ENCODE results near the gene FAM25A. TPM values are rescaled to one million over a fixed set of nuclear protein-coding genes. Genes with fewer than 3 reads are reported as not detected.
"Not testable (repeated sequence)": the region's sequence is repeated elsewhere in the genome, so short reads cannot be mapped to it uniquely, and the experiment has no call there.

Gene FAM25A
- total RNA-seq, 2 experiments from 2014 or later: not detected

GRCh38 chr10:86991362-86991761 lies 28.7 kb upstream of the FAM25A start:
- H3K36me3 Mint-ChIP-seq; H3K4me3 Mint-ChIP-seq; H3K9me3 Mint-ChIP-seq; ATAC-seq (ENCODE audit: low read depth); POLR2A ChIA-PET; H3K27ac Mint-ChIP-seq; H3K4me1 Mint-ChIP-seq; DNase-seq: not testable (repeated sequence)
- H3K27me3 Mint-ChIP-seq: peaks cover 22% of the 10 kb centered on the region

DNA sequence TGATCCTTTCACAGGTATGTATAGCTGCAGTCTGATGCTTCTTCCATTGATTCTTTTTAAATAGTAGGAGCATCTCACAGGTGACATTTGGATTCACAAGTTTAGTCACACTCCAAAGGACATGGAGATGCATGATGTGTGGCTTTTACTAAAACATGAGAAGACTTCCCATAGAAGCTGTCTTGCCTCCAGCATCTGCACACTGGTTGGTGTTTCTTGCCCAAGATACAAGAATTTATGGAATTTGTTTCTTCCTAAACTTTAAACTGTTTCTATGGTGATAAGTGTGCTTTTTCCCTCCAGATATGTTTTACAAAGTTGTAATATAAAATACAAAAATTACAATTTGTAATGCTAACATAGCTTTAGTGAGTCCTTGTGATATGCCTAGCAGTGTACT lies 27.6 kb upstream of the FAM25A start:
- Mint-ChIP-seq H3K4me3 (no peak overlapping the region), H3K27ac (no peak overlapping the region), H3K4me1 (no peaks in the 10 kb centered on the region), H3K9me3 (no peaks in the 10 kb centered on the region), H3K36me3 (no peaks in the 10 kb centered on the region), H3K27me3 (peaks cover 24% of the 10 kb centered on the region)
- ATAC-seq (ENCODE audit: low read depth) (no peak), DNase-seq (no peak)
- POLR2A ChIA-PET: no interaction called here

DNA sequence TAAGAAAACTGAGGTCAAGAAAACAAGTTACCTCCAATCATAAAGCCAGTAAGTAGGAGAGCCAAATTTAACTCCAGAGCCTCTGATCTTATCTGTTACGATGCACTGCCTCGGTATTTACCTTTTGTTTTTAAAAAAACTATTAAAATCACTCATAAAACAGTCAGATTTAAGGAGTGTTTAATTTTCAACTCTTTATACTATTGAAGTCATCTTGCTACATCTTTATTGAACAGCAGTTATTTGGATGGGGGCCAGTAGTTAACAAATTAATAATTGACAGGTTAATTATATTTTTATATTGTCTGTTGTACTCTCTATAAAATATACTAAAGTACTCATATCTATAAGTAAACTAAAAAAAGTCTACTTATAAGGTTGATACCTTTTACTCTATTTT lies 27.2 kb upstream of the FAM25A start:
- no peak for DNase-seq
- Mint-ChIP-seq H3K4me1 (no peaks in the 10 kb centered on the region), H3K36me3 (no peaks in the 10 kb centered on the region), H3K4me3 (no peak overlapping the region), H3K9me3 (no peaks in the 10 kb centered on the region), H3K27ac (no peak overlapping the region), H3K27me3 (peaks cover 27% of the 10 kb centered on the region)
- no peak for ATAC-seq (ENCODE audit: low read depth)
- POLR2A ChIA-PET: no interaction called here

GRCh38 chr10:86999802-87000403 lies 20.2 kb upstream of the FAM25A start:
- H3K4me3 Mint-ChIP-seq; H3K27ac Mint-ChIP-seq; ATAC-seq (ENCODE audit: low read depth); DNase-seq; H3K36me3 Mint-ChIP-seq; H3K27me3 Mint-ChIP-seq; POLR2A ChIA-PET; H3K4me1 Mint-ChIP-seq; H3K9me3 Mint-ChIP-seq: not testable (repeated sequence)

DNA sequence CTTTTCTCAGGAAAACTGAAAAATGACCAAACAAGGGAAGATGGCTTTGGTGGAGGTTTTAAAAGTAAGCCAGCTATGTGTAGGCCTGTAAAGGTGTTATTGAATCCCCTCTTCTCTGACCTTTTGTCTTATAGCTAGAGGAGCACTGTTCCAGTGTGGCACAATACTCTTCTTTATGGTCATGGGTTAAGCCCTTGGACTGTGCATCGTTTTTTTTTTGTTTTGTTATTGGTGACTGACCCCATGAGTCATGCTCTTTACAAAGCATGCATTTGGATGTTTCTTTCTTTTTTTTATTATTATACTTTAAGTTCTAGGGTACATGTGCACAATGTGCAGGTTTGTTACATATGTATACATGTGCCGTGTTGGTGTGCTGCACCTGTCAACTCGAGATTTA lies 19.6 kb upstream of the FAM25A start:
- POLR2A ChIA-PET: no interaction called here
- Mint-ChIP-seq H3K36me3 (no peaks in the 10 kb centered on the region), H3K4me1 (no peaks in the 10 kb centered on the region), H3K4me3 (no peak overlapping the region), H3K9me3 (no peaks in the 10 kb centered on the region), H3K27me3 (peaks cover 5% of the 10 kb centered on the region), H3K27ac (no peak overlapping the region)
- DNase-seq: no peak
- ATAC-seq (ENCODE audit: low read depth): no peak

- H3K4me1 Mint-ChIP-seq; H3K27me3 Mint-ChIP-seq; H3K27ac Mint-ChIP-seq; ATAC-seq (ENCODE audit: low read depth); DNase-seq; H3K4me3 Mint-ChIP-seq; POLR2A ChIA-PET; H3K36me3 Mint-ChIP-seq; H3K9me3 Mint-ChIP-seq: not testable (repeated sequence)
These were observed 13.0 kb upstream of the FAM25A start for GRCh38 chr10:87007124-87007523.

DNA sequence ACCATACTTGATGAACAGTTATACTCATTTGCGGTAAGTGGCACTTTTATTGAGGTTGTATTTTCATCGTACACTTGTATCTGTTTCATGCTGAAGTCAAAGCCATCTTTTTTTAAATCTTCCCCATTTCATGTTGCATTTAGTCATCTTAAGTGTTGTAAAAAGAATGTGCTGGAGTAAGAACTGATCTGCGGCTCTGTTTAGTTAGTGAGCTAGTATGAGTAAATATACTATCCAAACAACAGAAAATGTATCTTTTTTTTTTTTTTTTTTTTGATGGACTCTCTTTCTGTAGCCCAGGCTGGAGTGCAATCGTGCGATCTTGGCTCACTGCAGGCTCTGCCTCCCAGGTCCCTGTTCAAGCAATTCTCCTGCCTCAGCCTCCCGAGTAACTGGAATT lies 12.4 kb upstream of the FAM25A start:
- not testable (repeated sequence) for H3K9me3 Mint-ChIP-seq; ATAC-seq (ENCODE audit: low read depth); H3K4me1 Mint-ChIP-seq

DNA sequence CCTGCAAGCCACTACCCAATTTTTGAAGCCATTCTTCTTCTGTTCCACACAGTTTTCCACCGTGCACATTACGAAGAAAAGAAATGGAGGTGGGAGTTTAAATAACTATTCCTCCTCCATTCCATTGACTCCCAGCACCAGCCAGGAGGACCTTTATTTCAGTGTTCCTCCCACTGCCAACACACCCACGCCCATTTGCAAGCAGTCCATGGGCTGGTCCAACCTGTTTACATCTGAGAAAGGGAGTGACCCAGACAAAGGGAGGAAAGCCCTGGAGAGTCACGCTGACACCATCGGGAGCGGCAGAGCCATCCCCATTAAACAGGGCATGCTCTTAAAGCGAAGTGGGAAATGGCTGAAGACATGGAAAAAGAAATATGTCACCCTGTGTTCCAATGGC lies 11.8 kb upstream of the FAM25A start:
- DNase-seq; H3K4me1 Mint-ChIP-seq; H3K36me3 Mint-ChIP-seq; H3K4me3 Mint-ChIP-seq; H3K9me3 Mint-ChIP-seq; H3K27me3 Mint-ChIP-seq; ATAC-seq (ENCODE audit: low read depth); H3K27ac Mint-ChIP-seq; POLR2A ChIA-PET: not testable (repeated sequence)

More for the DNA sequence above, 12.4 kb upstream of the FAM25A start:
- H3K4me3 Mint-ChIP-seq, H3K27me3 Mint-ChIP-seq, POLR2A ChIA-PET, H3K36me3 Mint-ChIP-seq, H3K27ac Mint-ChIP-seq, DNase-seq: not testable (repeated sequence)

GRCh38 chr10:87009134-87009696 lies 10.9 kb upstream of the FAM25A start:
- ATAC-seq (ENCODE audit: low read depth); POLR2A ChIA-PET; DNase-seq; H3K27ac Mint-ChIP-seq; H3K4me3 Mint-ChIP-seq; H3K9me3 Mint-ChIP-seq; H3K4me1 Mint-ChIP-seq; H3K36me3 Mint-ChIP-seq; H3K27me3 Mint-ChIP-seq: not testable (repeated sequence)

DNA sequence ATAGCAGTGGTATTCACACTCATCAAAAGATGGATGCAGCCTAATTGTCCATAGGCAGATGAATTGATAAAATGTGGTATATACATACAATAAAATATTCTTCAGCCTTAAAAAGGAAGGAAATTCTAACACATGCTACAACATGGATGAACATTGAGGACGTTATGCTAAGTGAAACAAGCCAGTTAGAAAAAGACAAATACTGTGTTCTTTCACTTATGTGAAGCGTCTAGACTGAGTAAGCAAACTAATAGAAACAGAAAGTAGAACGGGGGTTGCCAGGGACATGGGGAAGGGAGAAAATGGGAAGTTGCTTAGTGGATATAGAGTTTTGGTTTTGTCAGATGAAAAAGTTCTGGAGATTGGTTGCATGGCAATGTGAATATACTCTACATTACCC lies 6.6 kb upstream of the FAM25A start:
- H3K27me3 Mint-ChIP-seq; H3K4me1 Mint-ChIP-seq; DNase-seq; H3K27ac Mint-ChIP-seq; ATAC-seq (ENCODE audit: low read depth); H3K36me3 Mint-ChIP-seq; H3K9me3 Mint-ChIP-seq; POLR2A ChIA-PET: not testable (repeated sequence)
- peak overlapping the region; percentile 35 for H3K4me3 Mint-ChIP-seq

DNA sequence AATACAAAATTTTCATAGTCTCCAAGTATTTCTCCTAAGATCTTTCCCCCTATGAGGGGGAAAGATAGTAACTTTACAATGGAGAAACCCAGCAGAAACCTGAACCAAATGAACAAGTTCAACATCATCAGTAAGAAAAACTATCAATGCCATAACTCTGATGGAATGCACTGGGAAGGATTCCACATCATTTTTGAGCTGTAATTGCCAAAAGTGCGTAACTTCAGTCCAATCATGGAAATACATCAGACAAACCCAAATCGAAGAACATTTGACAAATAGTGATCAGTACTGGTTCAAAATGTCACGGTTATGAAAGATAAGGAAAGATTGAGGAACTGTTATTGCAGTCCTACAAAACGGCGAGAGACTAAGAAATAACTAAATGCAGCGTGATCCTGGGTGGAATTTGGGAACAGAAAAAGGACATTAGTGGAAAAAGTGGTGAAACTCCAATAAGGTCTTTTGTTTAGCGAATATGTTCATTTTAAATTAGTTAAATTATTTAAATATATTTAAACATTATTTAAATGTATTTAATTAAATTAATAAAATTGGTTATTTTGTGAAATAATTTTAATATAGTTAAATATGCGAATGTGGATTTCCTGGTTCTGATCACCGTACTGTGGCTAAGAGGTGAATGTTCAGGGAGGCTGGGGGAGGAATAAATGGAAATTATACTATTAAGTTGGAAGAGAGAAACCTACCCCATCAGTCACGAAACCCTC lies 4.9 kb upstream of the FAM25A start:
- H3K36me3 Mint-ChIP-seq; H3K4me3 Mint-ChIP-seq; ATAC-seq (ENCODE audit: low read depth); DNase-seq; H3K4me1 Mint-ChIP-seq; H3K27me3 Mint-ChIP-seq; POLR2A ChIA-PET; H3K27ac Mint-ChIP-seq; H3K9me3 Mint-ChIP-seq: not testable (repeated sequence)

GRCh38 chr10:87018127-87018526 lies 2.0 kb upstream of the FAM25A start:
- H3K27ac Mint-ChIP-seq; H3K9me3 Mint-ChIP-seq; H3K4me1 Mint-ChIP-seq; H3K27me3 Mint-ChIP-seq; ATAC-seq (ENCODE audit: low read depth); DNase-seq; H3K36me3 Mint-ChIP-seq; H3K4me3 Mint-ChIP-seq; POLR2A ChIA-PET: not testable (repeated sequence)

DNA sequence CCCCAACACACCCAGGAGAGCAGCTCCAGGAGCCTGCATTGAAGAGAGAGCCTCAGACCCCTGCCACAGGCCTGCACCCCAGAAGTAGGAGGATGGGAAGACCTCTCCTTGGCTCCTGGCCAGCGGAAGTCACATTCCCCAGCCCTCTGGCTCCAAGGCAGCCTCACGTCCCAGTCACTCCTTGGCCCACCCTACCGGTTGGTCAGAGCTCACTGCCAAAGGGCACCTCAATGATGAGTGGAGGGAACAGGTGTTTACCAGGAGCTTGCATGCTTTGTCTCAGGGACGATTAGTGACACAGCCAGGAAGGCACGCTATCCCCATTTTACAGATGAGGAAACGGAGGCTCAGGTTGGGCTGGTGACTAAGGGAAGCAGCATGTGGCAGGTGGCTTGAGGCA lies 1.0 kb upstream of the FAM25A start:
- H3K27ac Mint-ChIP-seq; ATAC-seq (ENCODE audit: low read depth); POLR2A ChIA-PET; H3K9me3 Mint-ChIP-seq; H3K4me1 Mint-ChIP-seq; H3K4me3 Mint-ChIP-seq; DNase-seq; H3K27me3 Mint-ChIP-seq; H3K36me3 Mint-ChIP-seq: not testable (repeated sequence)

- H3K27ac Mint-ChIP-seq; H3K4me1 Mint-ChIP-seq; H3K27me3 Mint-ChIP-seq; H3K9me3 Mint-ChIP-seq; ATAC-seq (ENCODE audit: low read depth); H3K4me3 Mint-ChIP-seq; POLR2A ChIA-PET; DNase-seq; H3K36me3 Mint-ChIP-seq: not testable (repeated sequence)
These were observed 590 bp upstream of the FAM25A start for GRCh38 chr10:87019504-87019903.
